ENCODE results near the gene CRTC1. TPM values are rescaled to one million over a fixed set of nuclear protein-coding genes. Genes with fewer than 3 reads are reported as not detected.

CRTC1 gene
- total RNA-seq, 1 experiment from 2014 or later: 12.3 TPM

DNA sequence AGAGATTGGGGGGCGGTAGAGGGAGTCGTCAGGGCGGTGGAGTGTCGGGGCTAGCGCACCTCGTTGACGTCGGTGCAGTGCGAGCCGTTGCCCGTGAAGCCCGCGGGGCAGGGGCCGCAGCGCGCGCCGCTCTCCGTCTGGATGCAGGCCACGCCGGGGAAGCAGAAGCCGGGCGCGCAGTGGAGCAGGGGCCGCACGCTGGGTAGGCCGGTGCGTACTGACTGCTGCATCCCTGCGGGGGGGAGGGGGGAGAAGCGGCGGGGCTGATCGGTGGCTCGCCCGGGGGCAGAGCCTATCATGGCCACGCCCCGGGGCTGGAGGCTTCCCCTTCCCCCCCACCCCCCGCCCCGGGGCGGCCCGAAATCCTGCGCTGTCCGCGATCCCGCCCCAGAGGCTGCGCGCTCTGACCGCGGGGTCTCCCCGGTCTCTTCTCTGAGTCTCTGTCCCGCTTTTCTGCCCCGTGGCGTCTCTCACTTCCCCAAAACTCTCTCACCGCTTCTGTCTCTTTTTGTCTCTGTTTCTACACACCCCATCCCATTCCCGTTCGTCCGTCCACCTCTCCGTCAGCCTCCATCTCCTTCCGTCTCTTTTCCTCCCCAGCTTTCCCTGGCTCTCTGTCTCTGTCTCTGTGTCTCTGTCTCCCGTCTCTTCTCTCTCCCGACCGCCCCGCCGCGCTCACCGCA, 106.5 kb downstream of the CRTC1 start:
- ChIA-PET POLR2A (no interaction called here), CTCF (interaction anchor here (1.6 to 5.1 kb wide), 3 partner anchors 9 to 57 kb away, joined by 6 to 33 read pairs (median 7); no protein-coding TSS in a partner anchor)
- Mint-ChIP-seq H3K9me3 (no peaks in the 10 kb centered on the region), H3K4me3 (peak overlapping the region; percentile 81), H3K27me3 (ENCODE audit: low read depth) (peaks cover 100% of the 10 kb centered on the region), H3K27ac (no peak overlapping the region), H3K36me3 (0 out of 2 replicates have a peak, but pooled peaks cover 2% of the 10 kb centered on the region), H3K4me1 (peaks cover 22% of the 10 kb centered on the region)
- TF ChIP-seq OVOL2 (CRISPR knock-in tag; IDR thresholded peaks at IDR 0.05; ENCODE audit: borderline replicate concordance) (no peak), ZNF396 (CRISPR knock-in tag; IDR thresholded peaks at IDR 0.05; ENCODE audit: borderline replicate concordance) (no peak), RORB (CRISPR knock-in tag; IDR thresholded peaks at IDR 0.05) (no peak), SP1 (CRISPR knock-in tag; conservative IDR thresholded peaks at IDR 0.05) (0 out of 2 replicates have a peak, but pooled peaks have one; percentile 27), MLX (CRISPR knock-in tag; IDR thresholded peaks at IDR 0.05) (no peak), TCF7 (CRISPR knock-in tag; IDR thresholded peaks at IDR 0.05; ENCODE audit: low read depth) (no peak), PRDM15 (CRISPR knock-in tag; IDR thresholded peaks at IDR 0.05) (peak; percentile 33; the same call in 1 of the 2 replicates), CREB1 (CRISPR knock-in tag; IDR thresholded peaks at IDR 0.05) (no peak), ELF4 (CRISPR knock-in tag; IDR thresholded peaks at IDR 0.05; ENCODE audit: low read depth) (no peak), ZNF138 (CRISPR knock-in tag; conservative IDR thresholded peaks at IDR 0.05) (no peak), KAT7 (CRISPR knock-in tag; IDR thresholded peaks at IDR 0.05; ENCODE audit: borderline replicate concordance) (no peak), JAZF1 (CRISPR knock-in tag; IDR thresholded peaks at IDR 0.05) (no peak), ZBTB21 (CRISPR knock-in tag; IDR thresholded peaks at IDR 0.05; ENCODE audit: borderline replicate concordance) (no peak)
- TF ChIP-seq, protein P1, sequence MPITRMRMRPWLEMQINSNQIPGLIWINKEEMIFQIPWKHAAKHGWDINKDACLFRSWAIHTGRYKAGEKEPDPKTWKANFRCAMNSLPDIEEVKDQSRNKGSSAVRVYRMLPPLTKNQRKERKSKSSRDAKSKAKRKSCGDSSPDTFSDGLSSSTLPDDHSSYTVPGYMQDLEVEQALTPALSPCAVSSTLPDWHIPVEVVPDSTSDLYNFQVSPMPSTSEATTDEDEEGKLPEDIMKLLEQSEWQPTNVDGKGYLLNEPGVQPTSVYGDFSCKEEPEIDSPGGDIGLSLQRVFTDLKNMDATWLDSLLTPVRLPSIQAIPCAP (CRISPR knock-in tag; IDR thresholded peaks at IDR 0.05): no peak
- TF ChIP-seq, protein P2, sequence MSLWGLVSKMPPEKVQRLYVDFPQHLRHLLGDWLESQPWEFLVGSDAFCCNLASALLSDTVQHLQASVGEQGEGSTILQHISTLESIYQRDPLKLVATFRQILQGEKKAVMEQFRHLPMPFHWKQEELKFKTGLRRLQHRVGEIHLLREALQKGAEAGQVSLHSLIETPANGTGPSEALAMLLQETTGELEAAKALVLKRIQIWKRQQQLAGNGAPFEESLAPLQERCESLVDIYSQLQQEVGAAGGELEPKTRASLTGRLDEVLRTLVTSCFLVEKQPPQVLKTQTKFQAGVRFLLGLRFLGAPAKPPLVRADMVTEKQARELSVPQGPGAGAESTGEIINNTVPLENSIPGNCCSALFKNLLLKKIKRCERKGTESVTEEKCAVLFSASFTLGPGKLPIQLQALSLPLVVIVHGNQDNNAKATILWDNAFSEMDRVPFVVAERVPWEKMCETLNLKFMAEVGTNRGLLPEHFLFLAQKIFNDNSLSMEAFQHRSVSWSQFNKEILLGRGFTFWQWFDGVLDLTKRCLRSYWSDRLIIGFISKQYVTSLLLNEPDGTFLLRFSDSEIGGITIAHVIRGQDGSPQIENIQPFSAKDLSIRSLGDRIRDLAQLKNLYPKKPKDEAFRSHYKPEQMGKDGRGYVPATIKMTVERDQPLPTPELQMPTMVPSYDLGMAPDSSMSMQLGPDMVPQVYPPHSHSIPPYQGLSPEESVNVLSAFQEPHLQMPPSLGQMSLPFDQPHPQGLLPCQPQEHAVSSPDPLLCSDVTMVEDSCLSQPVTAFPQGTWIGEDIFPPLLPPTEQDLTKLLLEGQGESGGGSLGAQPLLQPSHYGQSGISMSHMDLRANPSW (CRISPR knock-in tag; conservative IDR thresholded peaks at IDR 0.05; ENCODE audit: low read depth): no peak
- TF ChIP-seq, protein P3, sequence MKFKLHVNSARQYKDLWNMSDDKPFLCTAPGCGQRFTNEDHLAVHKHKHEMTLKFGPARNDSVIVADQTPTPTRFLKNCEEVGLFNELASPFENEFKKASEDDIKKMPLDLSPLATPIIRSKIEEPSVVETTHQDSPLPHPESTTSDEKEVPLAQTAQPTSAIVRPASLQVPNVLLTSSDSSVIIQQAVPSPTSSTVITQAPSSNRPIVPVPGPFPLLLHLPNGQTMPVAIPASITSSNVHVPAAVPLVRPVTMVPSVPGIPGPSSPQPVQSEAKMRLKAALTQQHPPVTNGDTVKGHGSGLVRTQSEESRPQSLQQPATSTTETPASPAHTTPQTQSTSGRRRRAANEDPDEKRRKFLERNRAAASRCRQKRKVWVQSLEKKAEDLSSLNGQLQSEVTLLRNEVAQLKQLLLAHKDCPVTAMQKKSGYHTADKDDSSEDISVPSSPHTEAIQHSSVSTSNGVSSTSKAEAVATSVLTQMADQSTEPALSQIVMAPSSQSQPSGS (CRISPR knock-in tag; IDR thresholded peaks at IDR 0.05; ENCODE audit: borderline replicate concordance, low read depth): no peak
- TF ChIP-seq, protein P4, sequence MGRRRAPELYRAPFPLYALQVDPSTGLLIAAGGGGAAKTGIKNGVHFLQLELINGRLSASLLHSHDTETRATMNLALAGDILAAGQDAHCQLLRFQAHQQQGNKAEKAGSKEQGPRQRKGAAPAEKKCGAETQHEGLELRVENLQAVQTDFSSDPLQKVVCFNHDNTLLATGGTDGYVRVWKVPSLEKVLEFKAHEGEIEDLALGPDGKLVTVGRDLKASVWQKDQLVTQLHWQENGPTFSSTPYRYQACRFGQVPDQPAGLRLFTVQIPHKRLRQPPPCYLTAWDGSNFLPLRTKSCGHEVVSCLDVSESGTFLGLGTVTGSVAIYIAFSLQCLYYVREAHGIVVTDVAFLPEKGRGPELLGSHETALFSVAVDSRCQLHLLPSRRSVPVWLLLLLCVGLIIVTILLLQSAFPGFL (CRISPR knock-in tag; IDR thresholded peaks at IDR 0.05; ENCODE audit: borderline replicate concordance): no peak
- peak; percentile 76 for DNase-seq (ENCODE audit: low spot score)
- peak; percentile 7 for ATAC-seq
